ENCODE results near the gene STT3B.

Gene STT3B

DNA sequence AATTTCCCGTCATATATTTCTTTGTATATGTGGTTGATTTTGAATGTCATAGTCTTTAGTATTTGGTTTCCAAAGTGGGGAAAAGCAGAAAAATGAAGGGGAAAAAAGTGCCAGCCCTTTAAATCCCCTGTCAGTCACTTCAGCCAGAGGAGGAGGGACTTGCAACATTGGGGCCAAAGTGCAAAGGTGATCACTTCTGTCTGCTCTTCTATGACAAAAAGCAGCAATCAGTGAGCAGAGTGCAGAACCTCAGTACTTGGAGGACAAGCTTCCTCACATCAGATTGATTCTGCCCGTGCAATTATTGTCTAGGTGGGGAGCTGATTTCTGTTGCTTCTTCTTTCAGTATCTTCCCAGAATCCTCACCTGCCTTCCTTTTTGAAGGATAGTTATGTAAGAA is 60.0 kb downstream of the STT3B start:
- TF ChIP-seq TAF1 (IDR thresholded peaks at IDR 0.05; ENCODE audit: borderline replicate concordance, insufficient read depth, low read length) (no peak), POLR2AphosphoS5 (IDR thresholded peaks at IDR 0.05; ENCODE audit: low read depth, low read length) (no peak), FOXP2 (optimal IDR thresholded peaks at IDR 0.05; ENCODE audit: borderline replicate concordance, extremely low read depth, extremely low read length, insufficient read depth) (no peak)
- TF ChIP-seq, protein P1, sequence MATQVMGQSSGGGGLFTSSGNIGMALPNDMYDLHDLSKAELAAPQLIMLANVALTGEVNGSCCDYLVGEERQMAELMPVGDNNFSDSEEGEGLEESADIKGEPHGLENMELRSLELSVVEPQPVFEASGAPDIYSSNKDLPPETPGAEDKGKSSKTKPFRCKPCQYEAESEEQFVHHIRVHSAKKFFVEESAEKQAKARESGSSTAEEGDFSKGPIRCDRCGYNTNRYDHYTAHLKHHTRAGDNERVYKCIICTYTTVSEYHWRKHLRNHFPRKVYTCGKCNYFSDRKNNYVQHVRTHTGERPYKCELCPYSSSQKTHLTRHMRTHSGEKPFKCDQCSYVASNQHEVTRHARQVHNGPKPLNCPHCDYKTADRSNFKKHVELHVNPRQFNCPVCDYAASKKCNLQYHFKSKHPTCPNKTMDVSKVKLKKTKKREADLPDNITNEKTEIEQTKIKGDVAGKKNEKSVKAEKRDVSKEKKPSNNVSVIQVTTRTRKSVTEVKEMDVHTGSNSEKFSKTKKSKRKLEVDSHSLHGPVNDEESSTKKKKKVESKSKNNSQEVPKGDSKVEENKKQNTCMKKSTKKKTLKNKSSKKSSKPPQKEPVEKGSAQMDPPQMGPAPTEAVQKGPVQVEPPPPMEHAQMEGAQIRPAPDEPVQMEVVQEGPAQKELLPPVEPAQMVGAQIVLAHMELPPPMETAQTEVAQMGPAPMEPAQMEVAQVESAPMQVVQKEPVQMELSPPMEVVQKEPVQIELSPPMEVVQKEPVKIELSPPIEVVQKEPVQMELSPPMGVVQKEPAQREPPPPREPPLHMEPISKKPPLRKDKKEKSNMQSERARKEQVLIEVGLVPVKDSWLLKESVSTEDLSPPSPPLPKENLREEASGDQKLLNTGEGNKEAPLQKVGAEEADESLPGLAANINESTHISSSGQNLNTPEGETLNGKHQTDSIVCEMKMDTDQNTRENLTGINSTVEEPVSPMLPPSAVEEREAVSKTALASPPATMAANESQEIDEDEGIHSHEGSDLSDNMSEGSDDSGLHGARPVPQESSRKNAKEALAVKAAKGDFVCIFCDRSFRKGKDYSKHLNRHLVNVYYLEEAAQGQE (IDR thresholded peaks at IDR 0.05; ENCODE audit: insufficient read depth in 1 of 2, low read depth in 2 of 2, low read length in 2 of 2): no peak

DNA sequence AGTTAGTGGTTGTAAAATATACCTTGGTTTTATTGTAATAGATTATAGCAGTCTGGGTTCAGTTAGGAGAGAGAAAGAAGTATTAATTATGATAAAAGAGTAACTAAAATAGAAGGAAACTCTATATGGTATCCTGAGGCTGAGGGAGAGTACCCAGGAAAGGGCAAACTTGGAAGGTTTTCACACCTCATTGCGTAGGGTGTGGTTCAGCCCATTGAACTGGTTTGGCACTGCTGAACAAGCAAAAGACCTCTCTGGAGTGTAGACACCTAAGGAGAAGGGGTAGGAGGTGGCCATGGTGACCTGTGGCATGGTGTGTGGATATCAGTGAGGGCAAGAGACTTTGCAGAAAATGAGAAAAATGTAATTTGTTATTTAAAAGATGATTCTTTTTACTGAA is 63.5 kb downstream of the STT3B start:
- TF ChIP-seq SIN3A (IDR thresholded peaks at IDR 0.05; ENCODE audit: borderline replicate concordance, insufficient read depth, low read length): no peak
- TF ChIP-seq POLR2AphosphoS5 (IDR thresholded peaks at IDR 0.05; ENCODE audit: low read depth, low read length): no peak
- TF ChIP-seq TAF1 (IDR thresholded peaks at IDR 0.05; ENCODE audit: borderline replicate concordance, insufficient read depth, low read length): no peak
- TF ChIP-seq, protein P1 (IDR thresholded peaks at IDR 0.05; ENCODE audit: insufficient read depth in 1 of 2, low read depth in 2 of 2, low read length in 2 of 2): no peak
- TF ChIP-seq FOXP2 (optimal IDR thresholded peaks at IDR 0.05; ENCODE audit: borderline replicate concordance, extremely low read depth, extremely low read length, insufficient read depth): no peak

DNA sequence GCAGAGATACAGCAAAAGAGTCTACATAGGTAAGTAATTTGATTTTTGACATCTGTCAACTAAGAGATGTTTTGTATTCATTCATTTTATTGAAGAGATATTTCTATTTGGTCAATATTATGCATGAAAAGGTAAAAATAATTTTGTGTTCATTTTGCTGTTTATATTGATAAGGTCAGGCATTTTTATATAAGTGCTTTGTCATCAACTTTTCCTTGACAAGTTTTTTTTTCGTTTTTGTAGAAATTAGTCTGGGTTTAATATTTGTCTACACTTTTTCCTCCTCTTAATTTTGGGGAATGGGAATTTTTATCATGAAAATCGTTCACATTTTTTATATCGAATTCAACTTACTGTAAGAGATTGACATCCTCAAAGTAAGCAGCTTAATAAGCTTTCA is 67.7 kb downstream of the STT3B start:
- TF ChIP-seq, protein P1 (IDR thresholded peaks at IDR 0.05; ENCODE audit: insufficient read depth in 1 of 2, low read depth in 2 of 2, low read length in 2 of 2): no peak
- TF ChIP-seq TAF1 (IDR thresholded peaks at IDR 0.05; ENCODE audit: borderline replicate concordance, insufficient read depth, low read length): no peak
- TF ChIP-seq SIN3A (IDR thresholded peaks at IDR 0.05; ENCODE audit: borderline replicate concordance, insufficient read depth, low read length): no peak
- TF ChIP-seq FOXP2 (optimal IDR thresholded peaks at IDR 0.05; ENCODE audit: borderline replicate concordance, extremely low read depth, extremely low read length, insufficient read depth): no peak
- no peak for TF ChIP-seq POLR2AphosphoS5 (IDR thresholded peaks at IDR 0.05; ENCODE audit: low read depth, low read length)

DNA sequence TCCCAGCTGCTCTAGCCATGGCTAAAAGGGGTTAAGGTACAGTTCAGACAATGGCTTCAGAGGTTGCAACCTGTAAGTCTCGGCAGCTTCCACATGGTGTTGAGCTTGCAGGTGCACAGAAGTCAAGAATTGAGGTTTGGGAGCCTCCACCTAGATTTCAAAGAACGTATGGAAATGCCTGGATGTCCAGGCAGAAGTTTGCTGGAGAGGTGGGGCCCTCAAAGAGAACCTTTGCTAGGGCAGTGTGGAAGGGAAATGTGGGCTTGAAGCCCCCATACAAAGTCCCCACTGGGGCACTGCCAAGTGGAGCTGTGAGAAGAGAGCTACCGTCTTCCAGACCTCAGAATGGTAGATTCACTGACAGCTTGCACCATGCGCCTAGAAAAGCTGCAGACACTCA is 73.7 kb downstream of the STT3B start:
- TF ChIP-seq POLR2AphosphoS5 (IDR thresholded peaks at IDR 0.05; ENCODE audit: low read depth, low read length) (no peak), TAF1 (IDR thresholded peaks at IDR 0.05; ENCODE audit: borderline replicate concordance, insufficient read depth, low read length) (no peak), SIN3A (IDR thresholded peaks at IDR 0.05; ENCODE audit: borderline replicate concordance, insufficient read depth, low read length) (no peak), FOXP2 (optimal IDR thresholded peaks at IDR 0.05; ENCODE audit: borderline replicate concordance, extremely low read depth, extremely low read length, insufficient read depth) (no peak)
- TF ChIP-seq, protein P1 (IDR thresholded peaks at IDR 0.05; ENCODE audit: insufficient read depth in 1 of 2, low read depth in 2 of 2, low read length in 2 of 2): no peak

DNA sequence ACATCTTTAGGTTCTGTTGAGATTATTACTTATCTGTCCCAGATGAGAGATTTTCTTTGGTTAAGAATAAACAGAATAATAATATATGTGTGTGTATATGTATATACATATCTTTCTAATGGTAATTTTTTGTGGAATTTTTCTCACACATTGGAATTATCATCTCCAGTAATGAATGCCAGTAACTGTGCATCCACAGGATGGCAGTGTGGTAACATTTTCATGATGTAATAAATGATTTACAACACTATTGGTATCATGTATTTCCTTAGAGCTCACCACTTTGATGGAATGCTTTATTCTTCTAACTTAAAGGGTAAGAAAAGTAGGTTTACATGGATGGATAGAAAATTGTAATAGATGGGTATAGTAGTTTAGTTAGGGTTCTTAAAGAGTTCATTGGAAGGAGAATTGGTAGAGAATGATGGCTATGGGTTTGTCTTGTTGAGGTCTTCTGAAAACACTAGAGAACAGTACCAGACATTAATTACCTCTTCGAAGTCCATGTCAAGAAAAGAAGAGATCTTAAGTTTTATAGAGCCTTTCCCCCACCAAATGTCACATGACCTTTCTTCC is 78.1 kb downstream of the STT3B start:
- no peak for TF ChIP-seq TAF1 (IDR thresholded peaks at IDR 0.05; ENCODE audit: borderline replicate concordance, insufficient read depth, low read length)
- TF ChIP-seq, protein P1 (IDR thresholded peaks at IDR 0.05; ENCODE audit: insufficient read depth in 1 of 2, low read depth in 2 of 2, low read length in 2 of 2): no peak
- TF ChIP-seq POLR2AphosphoS5 (IDR thresholded peaks at IDR 0.05; ENCODE audit: low read depth, low read length): no peak
- TF ChIP-seq FOXP2 (optimal IDR thresholded peaks at IDR 0.05; ENCODE audit: borderline replicate concordance, extremely low read depth, extremely low read length, insufficient read depth): no peak
- no peak for TF ChIP-seq SIN3A (IDR thresholded peaks at IDR 0.05; ENCODE audit: borderline replicate concordance, insufficient read depth, low read length)

Data from PFSK-1 (cell line).